Endodermal cell (in vitro differentiated cells): ENCODE data around the gene FAM25G. TPM values are rescaled to one million over a fixed set of nuclear protein-coding genes. Genes with fewer than 3 reads are reported as not detected.

Experiments
- DNase-seq: peaks from one replicate; pipeline ENCODE4 v3.0.0-alpha.2; 2017
- H3K27ac ChIP-seq: 2 replicates; pipeline ENCODE4 v1.5.1; 2013; ENCODE audit warnings: mild to moderate bottlenecking, low read depth, low read length, moderate library complexity
- H3K27me3 ChIP-seq: 2 replicates; pipeline ENCODE4 v1.6.1; 2013; ENCODE audit warnings: mild to moderate bottlenecking, low read length, moderate library complexity; ENCODE audit not compliant: insufficient read depth, control insufficient read depth, poor library complexity, severe bottlenecking
- H3K36me3 ChIP-seq: 2 replicates; pipeline ENCODE4 v1.7.0; 2013; ENCODE audit warnings: mild to moderate bottlenecking, low read length, moderate library complexity; ENCODE audit not compliant: control insufficient read depth, insufficient read depth
- H3K4me1 ChIP-seq: one replicate; pipeline ENCODE4 v1.7.0; 2013; ENCODE audit warnings: low read length; ENCODE audit not compliant: control insufficient read depth, insufficient read depth
- H3K4me3 ChIP-seq: 2 replicates; pipeline ENCODE4 v1.5.1; 2013; ENCODE audit warnings: mild to moderate bottlenecking, low read length, moderate library complexity
- H3K9ac ChIP-seq: 2 replicates; pipeline ENCODE4 v1.6.1; 2013; ENCODE audit warnings: mild to moderate bottlenecking, low read length, moderate library complexity; ENCODE audit not compliant: poor library complexity, severe bottlenecking; ENCODE audit errors: extremely low read depth
- H3K9me3 ChIP-seq: 2 replicates; pipeline ENCODE4 v1.6.1; 2013; ENCODE audit warnings: mild to moderate bottlenecking, low read length, moderate library complexity; ENCODE audit not compliant: control insufficient read depth
- H3K27ac Mint-ChIP-seq: 2 replicates; pipeline ENCODE4 v1.8.0; 2020; ENCODE audit warnings: mixed read lengths
- H3K27me3 Mint-ChIP-seq: 2 replicates; pipeline ENCODE4 v1.8.0; 2021; ENCODE audit warnings: mild to moderate bottlenecking, mixed read lengths; ENCODE audit not compliant: insufficient read depth
- H3K36me3 Mint-ChIP-seq: 2 replicates; pipeline ENCODE4 v1.8.0; 2020; ENCODE audit warnings: low read depth, mixed read lengths
- H3K4me1 Mint-ChIP-seq: 2 replicates; pipeline ENCODE4 v1.8.0; 2020; ENCODE audit warnings: mixed read lengths
- H3K4me3 Mint-ChIP-seq: 2 replicates; pipeline ENCODE4 v1.8.0; 2020; ENCODE audit warnings: mild to moderate bottlenecking, moderate library complexity, mixed read lengths
- H3K9me3 Mint-ChIP-seq: 2 replicates; pipeline ENCODE4 v1.8.0; 2020; ENCODE audit warnings: mild to moderate bottlenecking, mixed read lengths
- CTCF ChIP-seq: fragments of 200-600 bp; sonication (generic); conservative IDR thresholded peaks from 2 replicates; pipeline ENCODE4 v1.5.0; 2021; ENCODE audit warnings: antibody characterized with exemption, mild to moderate bottlenecking
- WGBS, 2 experiments: methylation state at CpG; one replicate each; pipeline versions ENCODE4 v1.1.5 to v1.1.7; 2013; ENCODE audit warnings: missing lambda C conversion rate in 2 of 2, mixed read lengths in 1 of 2; ENCODE audit not compliant: insufficient coverage in 1 of 2, insufficient read length in 1 of 2; 5-methylcytosine and 5-hydroxymethylcytosine counted together
- total RNA-seq, 2 donors: library from RNA; stranded (reverse); fragmentation: NEBNext Ultra II Directional in 1 of 2; extraction: Animal tissue kit (Norgen Biotek cat#: 25700) in 1 of 2; gene quantifications; 2 replicates in 1 of 2; 3 replicates in 1 of 2; pipeline ENCODE4 v1.2.1, GENCODE V29; 2021

The FAM25G gene
- total RNA-seq, 2 donors from 2014 or later: not detected

GRCh38 chr10:47441938-47442337, 49.6 kb downstream of the FAM25G start:
- H3K9me3 ChIP-seq: peaks cover 16% of the 10 kb centered on the region
- H3K27me3 ChIP-seq: no peaks in the 10 kb centered on the region
- WGBS, 2 experiments: 90% methylated on average over 2 to 4 of the region's 4 CpGs
- no peak overlapping the region for H3K4me3 Mint-ChIP-seq
- no peak overlapping the region for H3K27ac Mint-ChIP-seq
- no peaks in the 10 kb centered on the region for H3K27me3 Mint-ChIP-seq
- peaks cover 2% of the 10 kb centered on the region for H3K4me1 Mint-ChIP-seq
- no peak for DNase-seq
- H3K4me1 ChIP-seq: no peaks in the 10 kb centered on the region
- no peak overlapping the region for H3K9ac ChIP-seq
- no peaks in the 10 kb centered on the region for H3K36me3 ChIP-seq
- H3K4me3 ChIP-seq: no peak overlapping the region
- no peak for TF ChIP-seq CTCF
- H3K9me3 Mint-ChIP-seq: peaks cover 9% of the 10 kb centered on the region
- no peaks in the 10 kb centered on the region for H3K36me3 Mint-ChIP-seq
- H3K27ac ChIP-seq: no peak overlapping the region

GRCh38 chr10:47440207-47440606, 51.3 kb downstream of the FAM25G start:
- Mint-ChIP-seq H3K4me3 (no peak overlapping the region), H3K4me1 (peaks cover 2% of the 10 kb centered on the region), H3K36me3 (no peaks in the 10 kb centered on the region), H3K27me3 (peaks cover 12% of the 10 kb centered on the region), H3K27ac (no peak overlapping the region), H3K9me3 (no peaks in the 10 kb centered on the region)
- no peaks in the 10 kb centered on the region for H3K27me3 ChIP-seq
- H3K9ac ChIP-seq: no peak overlapping the region
- DNase-seq: peak; percentile 50
- H3K27ac ChIP-seq: no peak overlapping the region
- 88 to 100% methylated on average over 3 to 4 of the region's 4 CpGs for WGBS, 2 experiments
- peaks cover 2% of the 10 kb centered on the region for H3K9me3 ChIP-seq
- peak; percentile 66 for TF ChIP-seq CTCF
- no peak overlapping the region for H3K4me3 ChIP-seq
- no peaks in the 10 kb centered on the region for H3K36me3 ChIP-seq
- no peaks in the 10 kb centered on the region for H3K4me1 ChIP-seq

GRCh38 chr10:47438857-47439474, 52.5 kb downstream of the FAM25G start:
- Mint-ChIP-seq H3K36me3 (no peaks in the 10 kb centered on the region), H3K9me3 (peaks cover 8% of the 10 kb centered on the region), H3K4me3 (no peak overlapping the region), H3K4me1 (peaks cover 2% of the 10 kb centered on the region), H3K27ac (no peak overlapping the region), H3K27me3 (peaks cover 12% of the 10 kb centered on the region)
- DNase-seq: peak; percentile 84
- WGBS, 2 experiments: 55 to 63% methylated on average over 6 of the region's 6 CpGs
- peak; percentile 80 for TF ChIP-seq CTCF
- Histone ChIP-seq H3K4me3 (no peak overlapping the region), H3K27ac (no peak overlapping the region), H3K9ac (no peak overlapping the region), H3K9me3 (no peaks in the 10 kb centered on the region), H3K36me3 (no peaks in the 10 kb centered on the region), H3K27me3 (no peaks in the 10 kb centered on the region), H3K4me1 (no peaks in the 10 kb centered on the region)

Other genes starting within 250 kb of the FAM25G start
- not detected for gene GDF10, start 191.5 kb downstream of the FAM25G start, total RNA-seq
- not detected for gene GDF2, start 169.2 kb downstream of the FAM25G start, total RNA-seq
- gene RBP3, start 143.3 kb downstream of the FAM25G start, total RNA-seq: not detected
- gene ZNF488, start 107.4 kb downstream of the FAM25G start, total RNA-seq: 1 to 10 TPM in 1 of 2 donors, under 1 TPM in 1; 0.53 to 1.2 TPM
- under 1 TPM; 0.33 to 0.37 TPM for gene ANXA8, start 7.6 kb downstream of the FAM25G start, total RNA-seq
- gene AGAP9, start 31.9 kb upstream of the FAM25G start, total RNA-seq: 10 to 100 TPM; 14.4 to 17.0 TPM